GM12873 (cell line): ENCODE measurements around the gene FLT1.

Source experiments
- CTCF ChIP-seq: IDR thresholded peaks from 2 replicates; pipeline ENCODE4 v1.5.1; 2012; ENCODE audit warnings: low read depth, mild to moderate bottlenecking, moderate library complexity, low read length, control low read depth; ENCODE audit not compliant: insufficient read depth; ENCODE audit errors: missing control alignments

FLT1 gene

DNA sequence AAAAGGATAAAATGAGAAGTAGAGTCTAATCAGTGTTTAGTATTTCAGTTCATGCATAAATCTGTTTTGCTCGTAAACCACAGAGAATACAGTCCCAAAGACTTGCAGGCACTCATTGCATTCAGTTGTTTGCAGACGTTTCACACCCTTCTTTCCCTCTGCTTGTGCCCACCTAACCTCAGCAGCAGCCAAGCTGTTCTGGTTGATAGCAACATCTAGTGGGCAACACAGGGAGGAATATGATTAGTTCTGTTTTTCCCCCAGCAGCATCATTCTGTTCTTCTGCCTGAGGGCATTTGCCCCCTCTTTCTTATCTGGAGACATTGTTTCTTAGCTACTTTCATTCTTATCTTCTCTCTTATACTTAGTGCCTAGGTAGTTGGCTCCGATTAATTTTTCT lies 221.0 kb downstream of the FLT1 start:
- peak; percentile 16 for TF ChIP-seq CTCF

DNA sequence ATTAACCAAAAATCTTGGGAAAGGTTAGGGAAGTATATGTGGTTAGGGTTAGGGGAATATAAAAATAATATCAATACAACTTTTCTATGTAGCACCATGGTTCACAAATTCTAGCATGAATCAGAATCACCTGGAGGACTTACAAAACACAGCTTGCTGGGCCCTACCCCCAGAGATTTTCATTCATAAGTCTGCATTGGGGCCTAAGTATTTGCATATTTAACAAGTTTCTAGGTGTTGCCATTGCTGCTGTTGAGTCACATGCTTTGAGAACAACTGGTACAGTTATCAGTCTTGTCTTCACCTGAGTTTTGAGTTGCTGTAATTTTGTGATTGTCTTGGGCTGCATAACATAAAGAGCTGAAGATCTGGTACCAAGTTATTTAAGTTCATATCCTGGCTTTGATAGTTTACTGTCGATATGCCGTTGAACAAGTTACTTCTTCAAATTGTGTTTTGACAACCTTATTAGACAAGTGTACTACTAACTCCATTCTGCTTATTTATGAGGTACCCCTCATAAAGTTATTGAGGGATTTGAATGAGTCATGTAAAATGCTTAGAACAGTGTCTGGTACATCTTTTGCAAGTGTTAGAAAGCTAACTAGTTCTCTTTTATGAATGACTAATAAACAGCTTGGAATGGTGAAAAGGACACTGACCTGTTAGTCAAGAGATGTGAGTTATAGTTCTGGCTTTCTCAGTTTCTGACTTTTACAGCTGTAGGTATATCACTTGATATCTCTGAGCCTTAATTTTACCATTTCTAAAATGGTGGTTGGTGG lies 223.7 kb downstream of the FLT1 start:
- no peak for TF ChIP-seq CTCF

DNA sequence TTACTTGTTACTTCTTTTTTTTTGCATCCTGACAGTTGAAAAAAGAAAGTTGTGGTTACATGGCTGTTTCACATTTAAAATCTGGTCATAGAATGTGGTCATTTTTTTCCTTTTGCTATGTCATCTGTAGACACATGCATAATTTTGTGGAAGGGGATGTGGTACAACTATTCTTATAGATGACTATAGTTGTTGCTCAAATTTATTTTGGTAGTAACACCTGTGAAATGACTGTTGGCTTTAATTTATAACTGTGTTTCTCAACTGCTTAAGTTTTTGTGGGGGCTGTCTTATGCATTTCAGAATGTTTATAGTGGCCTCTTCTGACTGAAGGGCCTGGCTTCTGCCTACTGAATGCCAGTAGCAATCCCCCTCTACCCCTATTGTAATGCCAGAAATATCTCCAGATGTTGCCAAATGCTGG lies 226.1 kb downstream of the FLT1 start:
- TF ChIP-seq CTCF: no peak

GRCh38 chr13:28267497-28267896 lies 227.4 kb downstream of the FLT1 start:
- TF ChIP-seq CTCF: no peak

GRCh38 chr13:28258417-28258816 lies 236.5 kb downstream of the FLT1 start:
- no peak for TF ChIP-seq CTCF

- TF ChIP-seq CTCF: no peak
These were observed 237.6 kb downstream of the FLT1 start for GRCh38 chr13:28257305-28257704.

DNA sequence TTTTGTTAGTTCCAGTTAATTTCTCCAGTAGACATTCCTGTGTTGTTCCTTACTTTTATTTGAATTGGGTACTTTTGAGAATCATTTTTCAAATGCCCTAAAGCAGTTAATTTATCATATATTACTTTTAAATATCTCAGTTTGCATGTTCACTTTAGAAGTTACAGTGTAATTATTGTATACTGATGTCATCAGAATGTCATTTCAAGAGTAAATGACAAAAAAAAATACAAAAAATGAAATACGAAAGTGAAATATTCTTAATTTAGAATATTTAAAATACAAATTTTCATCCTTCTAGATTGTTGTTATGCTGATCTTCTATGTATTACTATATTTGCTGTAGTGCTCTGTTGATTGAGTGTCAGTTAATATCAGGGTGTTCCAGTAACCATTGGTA lies 242.4 kb downstream of the FLT1 start:
- no peak for TF ChIP-seq CTCF
